Measurements from ENCODE around the gene CLIC4. TPM values are rescaled to one million over a fixed set of nuclear protein-coding genes. Genes with fewer than 3 reads are reported as not detected.

CLIC4 gene
- total RNA-seq, 4 donors from 2014 or later: 145 to 344 (median 181) TPM

DNA sequence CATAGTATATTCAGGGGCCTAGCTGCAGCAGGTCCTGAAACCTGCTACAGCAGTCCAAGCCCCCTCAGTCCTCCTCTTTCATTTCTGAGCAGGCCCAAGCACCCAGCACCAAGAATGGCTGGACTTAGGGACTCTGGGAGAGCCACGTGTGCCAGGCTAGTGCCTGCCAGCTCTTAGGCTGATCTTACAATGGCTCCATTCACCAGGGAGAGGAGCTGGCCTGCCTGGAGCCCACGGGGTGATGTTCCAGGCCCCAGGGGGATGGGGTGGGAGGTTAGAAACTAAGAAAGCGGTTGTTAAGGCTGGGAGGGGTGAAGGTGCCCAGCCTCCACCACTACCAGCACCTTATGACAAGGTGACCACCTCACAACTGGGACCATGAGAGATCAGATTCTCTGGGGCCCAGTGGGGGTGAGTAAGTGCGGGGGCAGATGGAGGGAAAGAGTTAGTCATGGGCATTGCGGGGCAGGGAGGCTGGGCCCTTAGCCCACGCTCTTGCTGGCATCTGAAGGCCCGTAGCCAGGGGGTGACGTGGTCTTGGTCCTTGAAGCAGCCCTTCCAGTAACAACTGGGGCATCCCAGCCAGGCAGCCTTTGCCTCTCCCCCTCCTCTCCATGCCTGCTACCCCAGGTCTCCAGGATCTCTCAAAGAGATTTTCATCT, 30.3 kb upstream of the CLIC4 start:
- TF ChIP-seq, protein P1, sequence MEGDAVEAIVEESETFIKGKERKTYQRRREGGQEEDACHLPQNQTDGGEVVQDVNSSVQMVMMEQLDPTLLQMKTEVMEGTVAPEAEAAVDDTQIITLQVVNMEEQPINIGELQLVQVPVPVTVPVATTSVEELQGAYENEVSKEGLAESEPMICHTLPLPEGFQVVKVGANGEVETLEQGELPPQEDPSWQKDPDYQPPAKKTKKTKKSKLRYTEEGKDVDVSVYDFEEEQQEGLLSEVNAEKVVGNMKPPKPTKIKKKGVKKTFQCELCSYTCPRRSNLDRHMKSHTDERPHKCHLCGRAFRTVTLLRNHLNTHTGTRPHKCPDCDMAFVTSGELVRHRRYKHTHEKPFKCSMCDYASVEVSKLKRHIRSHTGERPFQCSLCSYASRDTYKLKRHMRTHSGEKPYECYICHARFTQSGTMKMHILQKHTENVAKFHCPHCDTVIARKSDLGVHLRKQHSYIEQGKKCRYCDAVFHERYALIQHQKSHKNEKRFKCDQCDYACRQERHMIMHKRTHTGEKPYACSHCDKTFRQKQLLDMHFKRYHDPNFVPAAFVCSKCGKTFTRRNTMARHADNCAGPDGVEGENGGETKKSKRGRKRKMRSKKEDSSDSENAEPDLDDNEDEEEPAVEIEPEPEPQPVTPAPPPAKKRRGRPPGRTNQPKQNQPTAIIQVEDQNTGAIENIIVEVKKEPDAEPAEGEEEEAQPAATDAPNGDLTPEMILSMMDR (IDR thresholded peaks at IDR 0.05; ENCODE audit: low read depth): no peak

DNA sequence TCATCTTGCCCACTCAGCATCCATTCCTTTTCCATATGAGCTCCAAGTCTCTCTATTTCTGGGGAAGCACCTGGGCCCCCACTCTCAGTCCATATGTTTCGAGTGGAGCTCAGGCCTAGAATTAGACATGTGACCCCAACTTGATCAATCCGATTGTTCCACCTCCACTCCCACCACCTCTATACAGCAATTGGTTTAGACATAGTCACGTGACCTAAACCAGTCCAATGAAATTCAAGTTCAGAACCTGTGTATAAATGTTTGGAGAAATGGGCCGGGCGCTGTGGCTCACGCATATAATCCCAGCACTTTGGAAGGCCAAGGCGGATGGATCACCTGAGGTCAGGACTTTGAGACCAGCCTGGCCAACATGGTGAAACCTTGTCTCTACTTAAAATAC, 29.6 kb upstream of the CLIC4 start:
- TF ChIP-seq, protein P1 (IDR thresholded peaks at IDR 0.05; ENCODE audit: low read depth): no peak

DNA sequence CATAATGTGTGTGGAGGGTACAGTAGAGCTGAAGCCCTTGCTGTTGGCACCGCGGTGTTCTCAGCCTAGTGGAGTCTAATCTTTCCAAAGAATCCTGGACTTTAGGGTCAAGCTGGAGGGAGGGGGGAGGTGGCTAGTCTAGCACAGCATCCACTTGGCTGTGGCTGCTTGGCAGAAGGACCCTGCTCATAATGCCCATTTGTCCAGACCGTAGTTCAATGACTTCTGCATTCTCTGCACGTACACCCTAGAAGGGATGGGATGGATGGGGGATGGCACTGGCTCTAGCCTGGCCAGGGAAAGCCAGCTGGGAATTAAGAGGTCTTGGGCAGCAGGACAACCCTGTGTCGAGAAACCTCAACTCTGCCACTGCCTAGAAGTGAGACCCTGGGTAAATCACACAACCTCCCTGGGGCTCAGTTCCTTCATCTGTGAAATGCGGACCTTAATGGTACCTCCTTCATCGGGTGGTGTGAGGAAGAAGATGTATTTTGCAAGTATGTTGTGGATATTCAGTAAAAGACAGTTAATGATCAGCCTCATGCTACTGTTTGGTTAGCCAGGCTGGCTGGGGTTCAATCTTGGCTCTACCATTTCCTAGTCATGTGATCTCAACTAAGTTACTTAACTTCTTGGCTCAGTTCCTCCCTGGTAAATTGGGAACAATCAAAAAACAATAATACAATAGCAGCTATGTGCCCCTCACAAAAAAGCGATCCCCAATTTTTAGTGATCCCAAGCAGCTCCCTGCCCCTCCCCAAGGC, 27.2 kb upstream of the CLIC4 start:
- TF ChIP-seq, protein P1 (IDR thresholded peaks at IDR 0.05; ENCODE audit: low read depth): no peak

DNA sequence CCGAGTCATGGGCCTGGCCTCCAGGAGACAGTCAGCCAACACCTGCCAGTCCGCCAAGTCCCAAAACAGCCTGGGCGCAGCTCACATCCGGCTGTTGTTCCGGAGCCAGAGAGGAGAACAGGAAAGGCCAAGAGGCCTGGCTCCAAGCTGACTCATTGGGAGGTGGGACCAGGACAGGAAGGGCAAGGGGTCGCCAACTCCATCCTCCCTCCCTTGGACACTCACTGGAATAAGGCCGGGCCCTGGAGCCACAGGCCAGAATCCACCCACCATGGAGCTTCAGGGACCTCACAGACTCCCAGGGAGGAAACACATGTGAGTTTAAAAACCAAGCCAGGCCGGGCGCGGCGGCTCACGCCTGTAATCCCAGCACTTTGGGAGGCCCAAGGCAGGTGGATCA, 25.1 kb upstream of the CLIC4 start:
- TF ChIP-seq, protein P1 (IDR thresholded peaks at IDR 0.05; ENCODE audit: low read depth): no peak

DNA sequence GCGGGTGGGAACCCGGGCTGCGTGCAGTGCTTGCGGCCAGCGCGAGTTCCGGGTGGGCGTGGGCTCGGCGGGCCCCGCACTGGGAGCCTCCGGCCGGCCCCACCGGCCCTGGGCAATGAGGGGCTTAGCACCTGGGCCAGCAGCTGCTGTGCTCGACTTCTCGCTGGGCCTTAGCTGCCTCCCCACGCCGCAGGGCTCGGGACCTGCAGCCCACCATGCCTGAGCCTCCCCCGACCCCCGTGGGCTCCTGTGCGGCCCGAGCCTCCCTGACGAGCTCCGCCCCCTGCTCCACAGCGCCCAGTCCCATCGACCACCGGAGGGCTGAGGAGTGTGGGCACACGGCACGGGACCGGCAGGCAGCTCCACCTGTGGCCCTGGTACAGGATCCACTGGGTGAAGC, 23.7 kb upstream of the CLIC4 start:
- TF ChIP-seq, protein P1 (IDR thresholded peaks at IDR 0.05; ENCODE audit: low read depth): no peak

DNA sequence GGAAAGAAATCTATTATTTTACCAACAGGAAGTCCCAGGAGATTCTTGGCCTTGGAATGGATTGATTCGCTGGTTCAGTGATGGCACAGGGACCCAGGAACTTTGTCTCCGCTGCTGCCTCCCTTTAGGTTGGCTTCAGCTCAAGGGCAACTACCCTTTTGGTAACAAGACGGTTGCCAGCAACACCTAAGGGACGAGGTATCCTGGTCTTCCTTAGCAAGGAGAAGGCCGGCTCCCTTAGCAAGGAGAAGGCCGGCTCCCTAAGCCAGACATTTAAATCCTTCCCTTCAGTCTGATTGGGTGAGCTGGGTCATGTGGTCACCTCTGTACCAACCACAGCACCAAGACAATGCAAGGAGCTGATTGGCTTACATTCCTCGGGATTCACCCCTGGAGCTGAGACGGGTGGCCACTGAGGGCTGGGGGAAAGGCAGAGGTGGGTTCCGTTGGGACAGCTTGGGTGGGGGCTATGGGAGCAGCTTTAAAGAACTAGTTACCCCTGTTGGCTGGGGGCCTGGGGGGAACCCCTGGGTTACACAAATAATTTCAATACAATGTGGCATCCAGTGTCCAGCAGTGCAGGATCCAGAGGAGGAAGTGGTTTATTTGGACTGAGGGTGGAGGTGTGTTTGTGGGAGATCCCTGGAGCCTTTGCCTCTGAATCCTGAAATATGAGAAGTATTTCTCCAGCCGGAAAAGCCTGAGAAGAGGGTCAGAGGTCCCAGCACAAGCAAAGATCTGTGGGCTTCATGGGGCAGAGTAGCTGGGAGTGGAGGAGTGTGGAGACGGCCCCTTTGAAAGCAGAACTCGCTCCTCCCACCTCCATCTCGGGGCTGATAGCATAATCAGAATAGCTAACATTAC, 20.7 kb upstream of the CLIC4 start:
- TF ChIP-seq, protein P1 (IDR thresholded peaks at IDR 0.05; ENCODE audit: low read depth): no peak

DNA sequence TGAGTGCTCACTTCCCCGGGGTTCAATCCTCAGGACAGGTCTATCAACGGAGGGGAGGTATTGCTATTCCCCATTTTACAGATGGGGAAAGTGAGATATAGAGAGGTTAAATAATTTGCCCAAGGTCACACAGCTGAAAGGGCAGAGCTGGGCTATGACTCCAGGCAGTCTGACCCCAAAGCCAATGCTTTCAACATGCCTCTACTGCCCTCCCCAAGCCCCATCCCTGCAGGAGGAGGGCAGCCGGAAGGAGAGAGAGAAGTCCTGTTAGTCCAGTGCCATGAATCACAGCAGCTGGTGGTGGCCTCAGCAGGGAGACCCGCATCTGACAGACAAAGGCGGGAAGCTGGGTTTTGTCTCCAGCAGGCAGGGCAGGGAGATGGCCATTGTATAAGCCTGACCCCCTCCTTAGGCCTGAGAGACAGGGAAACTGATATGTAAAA, 20.0 kb upstream of the CLIC4 start:
- TF ChIP-seq, protein P1 (IDR thresholded peaks at IDR 0.05; ENCODE audit: low read depth): no peak
